GM18870 (cell line): ENCODE data around the gene NEMP2.
"Not testable (repeated sequence)": the region's sequence is repeated elsewhere in the genome, so short reads cannot be mapped to it uniquely, and the experiment has no call there.

Experiments used
- ATAC-seq: cut with Tn5 transposase; IDR thresholded peaks from one replicate; pipeline ENCODE4 v1.9.1; 2021; ENCODE audit warnings: moderate library complexity; ENCODE audit not compliant: unreplicated experiment

The NEMP2 gene

GRCh38 chr2:190527214-190527613 lies 7.3 kb downstream of the NEMP2 start:
- ATAC-seq, result no peak

GRCh38 chr2:190526105-190526750 lies 8.3 kb downstream of the NEMP2 start:
- no peak for ATAC-seq

DNA sequence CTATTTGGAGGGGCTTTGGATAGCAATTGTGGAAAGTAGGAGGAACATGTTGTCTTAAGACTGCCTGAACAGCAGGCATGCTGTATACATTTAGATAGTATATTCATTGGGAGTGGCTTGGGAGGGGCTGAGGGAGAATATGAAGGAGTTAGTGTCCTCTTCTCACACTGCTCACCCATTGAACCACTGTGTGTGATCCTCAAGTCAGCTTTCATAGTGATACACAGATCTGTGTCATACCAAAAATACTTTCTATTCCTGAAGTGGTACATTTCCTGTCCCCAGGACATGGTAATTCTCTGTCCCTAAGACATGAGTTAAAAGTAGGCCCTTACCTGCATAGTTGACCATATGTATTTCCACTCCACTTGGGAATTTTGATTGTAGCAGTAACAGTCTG lies 9.6 kb downstream of the NEMP2 start:
- ATAC-seq, result no peak

DNA sequence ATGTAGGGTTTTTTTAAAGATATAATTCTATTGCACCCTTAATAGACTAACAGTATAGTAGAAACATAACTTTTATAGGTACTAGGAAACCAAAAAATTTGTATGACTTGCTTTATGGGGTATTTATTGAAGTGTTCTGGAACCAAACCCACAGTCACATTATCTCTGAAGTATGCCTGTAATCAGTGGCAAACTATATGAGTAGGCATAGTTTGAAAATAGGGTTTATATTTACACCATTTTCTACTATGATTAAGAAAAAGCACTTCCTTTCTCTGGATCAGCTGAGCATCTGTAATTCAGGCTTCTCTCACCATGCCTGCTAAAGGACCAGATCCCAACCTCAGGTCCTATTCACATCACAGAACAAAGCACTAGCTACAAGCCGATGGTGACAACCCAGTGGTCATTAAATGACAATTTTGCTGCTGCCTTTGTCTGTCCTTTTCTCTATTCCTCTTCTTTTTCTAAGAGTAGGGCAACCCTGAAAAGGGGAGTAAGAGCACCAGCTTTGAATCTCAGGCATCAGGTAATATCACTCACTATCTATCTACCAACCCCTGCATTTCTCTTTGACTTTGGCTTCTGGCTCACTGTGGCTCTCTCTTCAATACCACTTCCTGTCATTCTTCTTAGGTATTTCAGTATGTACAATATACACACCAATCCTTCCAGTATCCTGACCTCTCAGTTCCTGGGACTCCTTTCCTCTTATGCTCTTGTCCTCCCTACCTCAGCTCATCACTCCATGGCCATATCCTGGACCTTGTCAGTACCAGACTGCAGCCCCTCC lies 14.4 kb downstream of the NEMP2 start:
- ATAC-seq, result no peak

- ATAC-seq, result no peak
Observed at GRCh38 chr2:190517468-190517867, 17.1 kb downstream of the NEMP2 start.

GRCh38 chr2:190515687-190516086 lies 18.8 kb downstream of the NEMP2 start:
- no peak for ATAC-seq

- no peak for ATAC-seq
Observed at GRCh38 chr2:190514676-190515075, 19.8 kb downstream of the NEMP2 start.

- ATAC-seq, result no peak
Observed at GRCh38 chr2:190513877-190514276, 20.6 kb downstream of the NEMP2 start.

DNA sequence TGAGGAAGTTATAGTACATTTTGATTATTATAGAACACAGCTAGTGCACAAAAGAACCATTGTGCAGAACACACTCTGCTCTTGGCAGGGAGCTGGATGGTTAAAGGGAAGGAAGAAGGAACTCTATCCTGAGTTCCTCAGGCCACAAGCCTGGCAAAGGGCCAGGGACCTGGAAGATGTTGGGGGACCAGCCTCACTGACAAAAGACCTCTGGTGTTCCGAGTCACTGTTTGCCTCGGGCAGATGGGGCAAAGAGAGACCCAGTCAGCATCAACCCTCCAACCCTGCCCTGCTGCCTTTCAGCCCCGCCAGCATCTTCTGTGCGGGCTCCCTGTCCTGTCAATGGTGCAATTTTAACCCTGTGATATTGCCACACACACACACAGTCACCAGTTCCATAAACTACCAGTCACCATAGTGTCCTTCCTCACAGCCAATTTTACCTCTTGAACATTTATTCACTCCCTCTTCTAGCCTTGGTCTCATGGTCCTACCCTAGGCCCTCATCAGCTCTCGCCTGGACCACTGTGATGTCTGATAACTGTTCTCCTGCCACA lies 21.9 kb downstream of the NEMP2 start:
- ATAC-seq, result no peak

DNA sequence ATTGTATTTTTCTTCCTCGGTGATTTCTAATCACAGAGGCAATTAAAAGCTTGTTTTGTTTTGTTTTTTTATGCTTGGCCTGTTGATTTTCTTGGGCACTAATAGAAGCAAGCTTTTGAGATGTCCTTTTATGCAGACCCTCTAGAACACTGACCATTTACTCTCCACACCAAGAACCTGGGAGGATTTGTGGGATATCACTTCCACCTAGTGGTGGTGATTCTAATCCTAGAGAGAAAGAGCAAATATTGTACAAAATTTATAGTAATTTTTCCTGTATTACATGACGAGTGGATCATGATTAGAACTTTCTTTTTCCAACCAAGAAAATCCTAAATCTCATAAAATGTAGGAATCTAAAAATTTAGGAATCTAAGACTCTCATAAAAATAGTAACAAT lies 23.4 kb downstream of the NEMP2 start:
- no peak for ATAC-seq

DNA sequence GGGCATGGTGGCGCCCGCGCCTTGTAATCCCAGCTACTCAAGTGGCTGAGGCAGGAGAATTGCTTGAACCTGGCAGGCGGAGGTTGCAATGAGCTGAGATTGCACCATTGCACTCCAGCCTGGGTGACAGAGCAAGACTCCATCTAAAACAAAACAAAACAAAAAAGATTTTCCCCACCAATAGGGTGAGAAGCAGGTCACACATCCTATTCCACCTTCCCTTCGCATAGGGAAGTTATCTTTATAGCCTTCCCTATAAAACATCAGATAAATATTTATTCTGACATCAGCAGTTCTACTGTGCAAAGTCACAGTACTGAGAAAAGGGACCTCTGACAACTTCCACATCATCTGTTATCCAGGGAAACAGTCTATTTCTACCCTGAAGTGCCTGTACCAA lies 24.6 kb downstream of the NEMP2 start:
- ATAC-seq, result not testable (repeated sequence)

GRCh38 chr2:190507135-190507534 lies 27.4 kb downstream of the NEMP2 start:
- no peak for ATAC-seq

DNA sequence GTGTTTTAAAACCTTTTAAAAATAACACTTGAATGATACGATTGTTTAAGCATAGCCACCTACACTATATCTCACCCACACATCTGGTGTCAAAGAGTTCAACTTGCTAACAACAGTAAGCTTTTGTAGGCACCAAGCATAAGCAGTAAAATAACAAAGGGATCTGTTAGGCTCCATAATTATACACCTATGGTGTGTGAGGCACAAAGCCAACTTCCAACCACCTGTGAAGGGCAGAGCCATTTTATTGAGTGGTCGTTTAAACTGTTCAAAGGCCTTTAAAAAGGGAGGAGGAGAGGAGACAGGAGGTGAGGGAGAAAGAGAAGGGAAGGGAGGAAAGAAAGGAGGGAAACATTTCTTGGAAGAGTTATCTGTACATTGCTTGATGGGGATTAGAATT lies 27.9 kb downstream of the NEMP2 start:
- no peak for ATAC-seq

GRCh38 chr2:190505696-190506095 lies 28.8 kb downstream of the NEMP2 start:
- no peak for ATAC-seq

DNA sequence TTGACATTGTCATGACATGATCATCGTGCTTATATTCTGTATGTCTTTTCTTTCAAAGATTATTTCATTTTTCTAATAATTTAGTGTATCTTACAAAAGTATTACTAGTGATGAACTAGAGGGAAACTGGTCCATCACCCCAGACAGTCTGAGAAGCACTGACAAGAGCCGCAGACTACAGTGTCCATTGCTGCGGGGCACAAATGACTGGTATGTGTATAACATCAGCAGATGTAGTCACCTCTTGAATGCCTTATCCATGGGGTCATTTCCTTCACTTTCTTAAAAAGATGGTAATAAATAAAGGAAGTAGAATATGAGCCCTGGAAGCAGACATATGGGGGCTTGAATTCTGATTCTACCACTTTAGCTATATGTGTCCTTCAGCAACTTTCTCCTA lies 29.6 kb downstream of the NEMP2 start:
- ATAC-seq, result no peak

- no peak for ATAC-seq
Observed at GRCh38 chr2:190503088-190503487, 31.4 kb downstream of the NEMP2 start.

- no peak for ATAC-seq
Observed at GRCh38 chr2:190501702-190502407, 32.7 kb downstream of the NEMP2 start.

- no peak for ATAC-seq
Observed at GRCh38 chr2:190501231-190501630, 33.3 kb downstream of the NEMP2 start.

GRCh38 chr2:190500054-190500502 lies 34.4 kb downstream of the NEMP2 start:
- no peak for ATAC-seq

DNA sequence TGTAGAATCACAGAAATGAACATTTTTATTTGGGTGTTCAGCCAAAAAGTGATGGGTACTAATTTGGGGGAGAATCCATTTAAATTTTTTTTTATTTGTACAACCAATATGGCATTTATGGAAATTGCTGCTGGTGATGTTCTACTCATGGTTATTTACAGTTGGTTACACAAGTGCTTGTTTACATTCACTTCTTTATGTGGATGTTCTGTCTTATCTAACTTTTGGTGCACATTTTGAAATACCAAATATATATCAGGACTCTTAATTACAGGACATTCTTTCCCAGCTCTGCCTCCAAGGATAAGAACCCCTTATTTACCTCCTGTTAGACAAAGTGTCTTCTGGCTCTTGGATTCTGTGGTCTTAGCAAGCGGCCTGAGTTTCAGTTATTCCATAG lies 35.2 kb downstream of the NEMP2 start:
- no peak for ATAC-seq

GRCh38 chr2:190497428-190497827 lies 37.1 kb downstream of the NEMP2 start:
- ATAC-seq, result no peak
